ENCODE measurements around the gene SDR9C7.

SDR9C7 gene

DNA sequence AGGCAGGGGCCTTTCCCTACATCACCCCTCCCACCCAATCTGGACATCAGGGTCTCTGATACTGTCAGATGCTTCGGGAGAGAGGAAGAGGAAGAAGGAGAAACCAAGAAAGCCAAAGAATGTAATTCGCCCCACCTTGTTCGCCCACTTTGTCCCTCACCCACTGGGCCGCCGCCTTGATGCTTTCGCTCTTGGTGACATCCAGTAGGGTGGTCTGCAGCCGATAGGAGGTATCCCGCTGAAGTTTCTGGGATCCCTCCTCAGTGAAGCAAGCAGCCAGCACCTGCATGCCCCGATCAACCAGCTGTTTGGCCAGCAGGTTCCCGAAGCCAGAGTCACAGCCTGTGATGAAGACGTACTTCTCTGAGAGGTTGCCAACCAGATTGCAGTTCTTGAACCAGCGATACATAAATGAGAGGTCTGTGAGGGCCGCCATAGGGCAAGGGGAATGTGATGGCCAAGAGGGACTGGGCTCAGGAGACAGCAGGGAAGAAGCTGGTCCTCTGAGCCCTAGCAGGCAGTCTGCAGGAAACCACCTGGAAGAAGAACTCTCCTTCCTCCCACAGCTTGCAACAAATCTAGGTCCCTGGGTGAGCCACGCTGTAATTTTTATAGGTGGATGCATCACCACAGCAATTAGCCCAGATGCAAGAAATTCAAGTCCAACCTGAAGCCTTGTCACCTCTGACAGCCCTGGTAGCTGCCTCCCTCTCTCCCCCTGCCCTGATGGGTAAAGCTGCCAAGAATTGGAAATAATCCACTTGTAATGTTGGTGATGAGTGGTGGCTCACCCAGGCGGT lies at the start of gene SDR9C7:
Gene SDR9C7 (minus strand): TSS at position 583 of the 800 bp plus-strand sequence. CDS start 147 bp downstream, at position 436.
- H3K27ac ChIP-seq (ENCODE audit: extremely low read depth, low read depth, low read length): no peak within 1 kb of the TSS
- ChIA-PET CTCF (interaction anchor here (0.6 to 0.9 kb wide), 2 partner anchors 24 to 54 kb away, joined by 3 read pairs; no protein-coding TSS in a partner anchor), POLR2A (no interaction called here)
- H3K36me3 ChIP-seq (ENCODE audit: control insufficient read depth in 2 of 2, insufficient read depth in 1 of 2, low read length in 2 of 2): no peaks in the 10 kb centered on the region
- H3K4me1 ChIP-seq (ENCODE audit: control insufficient read depth, insufficient read depth, low read length): no peaks in the 10 kb centered on the region
- no peaks in the 10 kb centered on the region for H3K9me3 ChIP-seq (ENCODE audit: control insufficient read depth, insufficient read depth, low read depth, low read length)
- no peak for TF ChIP-seq ZNF677 (tag by site-specific recombination; IDR thresholded peaks at IDR 0.05)
- no peak for TF ChIP-seq ZNF600 (tag by site-specific recombination; IDR thresholded peaks at IDR 0.05)
- TF ChIP-seq, protein P1, sequence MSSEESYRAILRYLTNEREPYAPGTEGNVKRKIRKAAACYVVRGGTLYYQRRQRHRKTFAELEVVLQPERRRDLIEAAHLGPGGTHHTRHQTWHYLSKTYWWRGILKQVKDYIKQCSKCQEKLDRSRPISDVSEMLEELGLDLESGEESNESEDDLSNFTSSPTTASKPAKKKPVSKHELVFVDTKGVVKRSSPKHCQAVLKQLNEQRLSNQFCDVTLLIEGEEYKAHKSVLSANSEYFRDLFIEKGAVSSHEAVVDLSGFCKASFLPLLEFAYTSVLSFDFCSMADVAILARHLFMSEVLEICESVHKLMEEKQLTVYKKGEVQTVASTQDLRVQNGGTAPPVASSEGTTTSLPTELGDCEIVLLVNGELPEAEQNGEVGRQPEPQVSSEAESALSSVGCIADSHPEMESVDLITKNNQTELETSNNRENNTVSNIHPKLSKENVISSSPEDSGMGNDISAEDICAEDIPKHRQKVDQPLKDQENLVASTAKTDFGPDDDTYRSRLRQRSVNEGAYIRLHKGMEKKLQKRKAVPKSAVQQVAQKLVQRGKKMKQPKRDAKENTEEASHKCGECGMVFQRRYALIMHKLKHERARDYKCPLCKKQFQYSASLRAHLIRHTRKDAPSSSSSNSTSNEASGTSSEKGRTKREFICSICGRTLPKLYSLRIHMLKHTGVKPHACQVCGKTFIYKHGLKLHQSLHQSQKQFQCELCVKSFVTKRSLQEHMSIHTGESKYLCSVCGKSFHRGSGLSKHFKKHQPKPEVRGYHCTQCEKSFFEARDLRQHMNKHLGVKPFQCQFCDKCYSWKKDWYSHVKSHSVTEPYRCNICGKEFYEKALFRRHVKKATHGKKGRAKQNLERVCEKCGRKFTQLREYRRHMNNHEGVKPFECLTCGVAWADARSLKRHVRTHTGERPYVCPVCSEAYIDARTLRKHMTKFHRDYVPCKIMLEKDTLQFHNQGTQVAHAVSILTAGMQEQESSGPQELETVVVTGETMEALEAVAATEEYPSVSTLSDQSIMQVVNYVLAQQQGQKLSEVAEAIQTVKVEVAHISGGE (tag by site-specific recombination; conservative IDR thresholded peaks at IDR 0.05; ENCODE audit: low read depth): no peak
- TF ChIP-seq, protein P2, sequence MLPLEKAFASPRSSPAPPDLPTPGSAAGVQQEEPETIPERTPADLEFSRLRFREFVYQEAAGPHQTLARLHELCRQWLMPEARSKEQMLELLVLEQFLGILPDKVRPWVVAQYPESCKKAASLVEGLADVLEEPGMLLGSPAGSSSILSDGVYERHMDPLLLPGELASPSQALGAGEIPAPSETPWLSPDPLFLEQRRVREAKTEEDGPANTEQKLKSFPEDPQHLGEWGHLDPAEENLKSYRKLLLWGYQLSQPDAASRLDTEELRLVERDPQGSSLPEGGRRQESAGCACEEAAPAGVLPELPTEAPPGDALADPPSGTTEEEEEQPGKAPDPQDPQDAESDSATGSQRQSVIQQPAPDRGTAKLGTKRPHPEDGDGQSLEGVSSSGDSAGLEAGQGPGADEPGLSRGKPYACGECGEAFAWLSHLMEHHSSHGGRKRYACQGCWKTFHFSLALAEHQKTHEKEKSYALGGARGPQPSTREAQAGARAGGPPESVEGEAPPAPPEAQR (tag by site-specific recombination; IDR thresholded peaks at IDR 0.05): no peak
- TF ChIP-seq MEIS1 (CRISPR knock-in tag; IDR thresholded peaks at IDR 0.05; ENCODE audit: borderline replicate concordance): no peak
- no peak for TF ChIP-seq SETDB1 (IDR thresholded peaks at IDR 0.05; ENCODE audit: insufficient read length, low read length)
- TF ChIP-seq ZNF623 (tag by site-specific recombination; IDR thresholded peaks at IDR 0.05): no peak
- no peak for TF ChIP-seq ZNF10 (tag by site-specific recombination; IDR thresholded peaks at IDR 0.05)
- TF ChIP-seq ZNF473 (tag by site-specific recombination; IDR thresholded peaks at IDR 0.05): no peak
- TF ChIP-seq BCL11B (tag by site-specific recombination; IDR thresholded peaks at IDR 0.05; ENCODE audit: low read depth): no peak
- no peak for TF ChIP-seq ZNF391 (tag by site-specific recombination; IDR thresholded peaks at IDR 0.05; ENCODE audit: borderline replicate concordance, low read depth)
- TF ChIP-seq ZNF560 (tag by site-specific recombination; IDR thresholded peaks at IDR 0.05; ENCODE audit: borderline replicate concordance): no peak
- TF ChIP-seq ZNF626 (tag by site-specific recombination; IDR thresholded peaks at IDR 0.05): no peak
- no peak for TF ChIP-seq ZNF350 (tag by site-specific recombination; IDR thresholded peaks at IDR 0.05)
- TF ChIP-seq ZNF324 (tag by site-specific recombination; IDR thresholded peaks at IDR 0.05): no peak
- no peak for TF ChIP-seq ZBTB1 (tag by site-specific recombination; IDR thresholded peaks at IDR 0.05)
- no peak for TF ChIP-seq ZNF132 (tag by site-specific recombination; IDR thresholded peaks at IDR 0.05; ENCODE audit: borderline replicate concordance)
- no peak within 1 kb of the TSS for H3K4me3 ChIP-seq (ENCODE audit: low read depth, low read length)

DNA sequence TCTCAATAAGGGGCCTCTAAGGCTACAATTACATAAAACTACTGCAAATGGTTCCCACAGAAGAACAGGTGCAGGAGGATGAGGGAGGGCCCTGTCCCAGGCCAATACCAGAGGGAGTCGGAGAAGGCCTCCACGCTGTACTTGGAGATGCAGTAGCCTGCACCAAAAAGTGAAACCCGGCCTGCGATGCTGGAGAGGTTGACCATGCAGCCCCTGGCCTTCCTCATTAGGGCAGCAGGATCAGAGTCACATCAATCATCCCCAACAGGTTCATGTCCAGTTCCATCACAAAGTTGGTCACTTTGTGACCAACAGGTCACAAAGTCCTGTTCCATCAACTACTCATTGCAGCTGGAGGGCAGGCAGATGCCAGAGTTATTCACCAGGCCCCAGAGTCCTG lies 49.2 kb upstream of the SDR9C7 start:
- CTCF ChIA-PET: no interaction called here
- no peaks in the 10 kb centered on the region for H3K9me3 ChIP-seq (ENCODE audit: control insufficient read depth, insufficient read depth, low read depth, low read length)

More for the DNA sequence above, 49.2 kb upstream of the SDR9C7 start:
- Histone ChIP-seq H3K4me1 (ENCODE audit: control insufficient read depth, insufficient read depth, low read length) (no peaks in the 10 kb centered on the region), H3K4me3 (ENCODE audit: low read depth, low read length) (no peak overlapping the region), H3K27ac (ENCODE audit: extremely low read depth, low read depth, low read length) (no peak overlapping the region), H3K36me3 (ENCODE audit: control insufficient read depth in 2 of 2, insufficient read depth in 1 of 2, low read length in 2 of 2) (no peaks in the 10 kb centered on the region)
- TF ChIP-seq ZNF433 (tag by site-specific recombination; IDR thresholded peaks at IDR 0.05; ENCODE audit: low read depth) (no peak), KLF10 (tag by site-specific recombination; IDR thresholded peaks at IDR 0.05) (no peak), ZNF24 (tag by site-specific recombination; IDR thresholded peaks at IDR 0.05) (no peak), ZNF677 (tag by site-specific recombination; IDR thresholded peaks at IDR 0.05) (no peak), HIC1 (tag by site-specific recombination; IDR thresholded peaks at IDR 0.05) (no peak), ZNF76 (tag by site-specific recombination; IDR thresholded peaks at IDR 0.05; ENCODE audit: borderline replicate concordance, low read depth) (no peak)
- TF ChIP-seq, protein P3, sequence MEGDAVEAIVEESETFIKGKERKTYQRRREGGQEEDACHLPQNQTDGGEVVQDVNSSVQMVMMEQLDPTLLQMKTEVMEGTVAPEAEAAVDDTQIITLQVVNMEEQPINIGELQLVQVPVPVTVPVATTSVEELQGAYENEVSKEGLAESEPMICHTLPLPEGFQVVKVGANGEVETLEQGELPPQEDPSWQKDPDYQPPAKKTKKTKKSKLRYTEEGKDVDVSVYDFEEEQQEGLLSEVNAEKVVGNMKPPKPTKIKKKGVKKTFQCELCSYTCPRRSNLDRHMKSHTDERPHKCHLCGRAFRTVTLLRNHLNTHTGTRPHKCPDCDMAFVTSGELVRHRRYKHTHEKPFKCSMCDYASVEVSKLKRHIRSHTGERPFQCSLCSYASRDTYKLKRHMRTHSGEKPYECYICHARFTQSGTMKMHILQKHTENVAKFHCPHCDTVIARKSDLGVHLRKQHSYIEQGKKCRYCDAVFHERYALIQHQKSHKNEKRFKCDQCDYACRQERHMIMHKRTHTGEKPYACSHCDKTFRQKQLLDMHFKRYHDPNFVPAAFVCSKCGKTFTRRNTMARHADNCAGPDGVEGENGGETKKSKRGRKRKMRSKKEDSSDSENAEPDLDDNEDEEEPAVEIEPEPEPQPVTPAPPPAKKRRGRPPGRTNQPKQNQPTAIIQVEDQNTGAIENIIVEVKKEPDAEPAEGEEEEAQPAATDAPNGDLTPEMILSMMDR (tag by site-specific recombination; IDR thresholded peaks at IDR 0.05): no peak
- POLR2A ChIA-PET: interaction anchor here (0.5 kb wide), 1 partner anchor 211 kb away, joined by 4 read pairs; no protein-coding TSS in a partner anchor
